HG02870 (cell line): ENCODE data around the gene ATP5ME.
"Not testable (repeated sequence)": the region's sequence is repeated elsewhere in the genome, so short reads cannot be mapped to it uniquely, and the experiment has no call there.

ENCODE experiments used
- ATAC-seq: cut with Tn5 transposase; IDR thresholded peaks from one replicate; pipeline ENCODE4 v1.9.1; 2021; ENCODE audit warnings: mild to moderate bottlenecking, moderate library complexity; ENCODE audit not compliant: unreplicated experiment

ATP5ME gene

DNA sequence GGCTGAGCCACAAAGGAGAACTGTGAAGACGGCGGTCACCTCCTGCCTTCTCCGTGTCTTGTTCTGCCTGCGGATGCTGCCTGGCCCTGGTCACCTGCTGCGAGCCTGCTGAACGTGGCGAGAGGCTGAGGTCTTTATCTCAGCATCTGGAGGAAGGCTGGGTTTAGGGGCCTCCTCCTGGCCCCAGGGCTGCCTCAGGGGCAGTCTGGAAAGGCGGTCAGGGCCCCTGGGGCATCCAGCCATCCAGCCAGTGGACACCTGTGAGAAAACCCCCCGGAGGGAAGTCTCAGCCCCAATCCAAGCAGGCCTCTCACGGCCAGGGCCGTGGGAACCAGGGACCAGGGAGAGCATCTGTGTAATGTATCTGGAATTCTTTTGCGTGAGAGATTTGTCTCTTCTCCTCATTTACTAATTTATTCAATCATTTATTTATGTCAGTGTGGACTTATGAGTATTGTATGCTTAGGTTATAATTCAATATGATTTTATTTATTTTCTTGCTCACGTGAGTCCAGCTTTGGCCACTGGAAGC lies 37.4 kb downstream of the ATP5ME start:
- ATAC-seq = no peak

DNA sequence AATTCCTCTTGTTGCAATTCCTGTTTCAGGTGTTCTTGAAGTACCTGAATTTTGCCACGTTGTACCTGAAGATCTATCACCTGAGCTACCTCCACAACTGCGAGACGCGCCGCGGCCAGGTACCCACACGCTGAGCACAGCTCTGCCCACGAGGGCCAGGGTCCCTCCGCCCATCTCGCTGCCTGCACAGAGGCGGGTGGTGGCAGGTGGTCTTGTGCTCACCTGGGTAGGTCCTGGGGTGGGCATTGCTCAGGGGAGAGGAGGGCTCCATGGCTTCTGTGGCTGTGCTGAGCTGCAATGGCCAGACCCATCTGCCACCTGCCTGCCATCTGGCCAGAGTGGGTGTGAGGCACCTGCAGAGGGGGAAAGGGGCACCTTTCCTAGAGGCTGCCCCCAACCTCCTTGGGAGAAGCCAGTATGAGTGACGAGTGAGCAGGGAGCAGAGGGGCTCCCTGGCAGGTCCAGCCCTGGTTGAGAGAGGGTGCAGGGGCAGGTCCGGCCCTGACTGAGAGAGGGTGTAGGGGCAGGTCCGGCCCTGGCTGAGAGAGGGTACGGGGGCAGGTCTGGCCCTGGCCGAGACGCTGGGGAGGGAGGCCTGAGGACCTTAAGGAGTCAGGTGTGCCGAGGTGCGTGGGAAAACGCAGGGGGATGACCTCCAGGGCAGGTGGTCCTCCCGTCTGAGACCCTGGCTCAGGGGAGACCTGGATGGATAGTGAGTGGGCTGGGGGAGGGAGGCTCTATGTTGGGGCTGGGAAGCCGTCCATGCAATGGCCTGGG lies 38.0 kb downstream of the ATP5ME start:
- ATAC-seq = no peak

DNA sequence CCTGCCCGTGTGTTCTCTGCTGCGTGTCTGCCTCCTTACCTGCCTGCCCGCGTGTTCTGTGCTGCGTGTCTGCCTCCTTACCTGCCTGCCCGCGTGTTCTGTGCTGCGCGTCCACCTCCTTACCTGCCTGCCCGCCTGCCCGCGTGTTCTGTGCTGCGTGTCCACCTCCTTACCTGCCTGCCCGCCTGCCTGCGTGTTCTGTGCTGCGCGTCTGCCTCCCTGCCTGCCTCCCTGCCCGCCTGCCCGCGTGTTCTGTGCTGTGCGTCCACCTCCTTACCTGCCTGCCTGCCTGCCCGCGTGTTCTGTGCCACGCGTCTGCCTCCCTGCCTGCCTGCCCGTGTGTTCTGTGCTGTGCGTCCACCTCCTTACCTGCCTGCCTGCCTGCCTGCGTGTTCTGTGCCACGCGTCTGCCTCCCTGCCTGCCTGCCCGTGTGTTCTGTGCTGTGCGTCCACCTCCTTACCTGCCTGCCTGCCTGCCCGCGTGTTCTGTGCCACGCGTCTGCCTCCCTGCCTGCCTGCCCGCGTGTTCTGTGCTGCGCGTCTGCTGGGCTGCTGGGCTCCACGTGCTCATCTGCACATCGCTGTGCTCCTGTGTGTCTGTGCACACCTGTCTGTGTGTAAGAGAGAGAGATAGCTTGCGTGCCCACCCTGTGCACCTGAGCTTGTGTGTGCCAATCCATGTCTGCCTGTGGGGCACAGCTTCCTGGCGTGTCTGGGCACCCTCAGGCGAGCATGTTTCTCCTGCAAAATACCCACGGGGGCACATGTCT lies 38.8 kb downstream of the ATP5ME start:
- ATAC-seq = not testable (repeated sequence)

DNA sequence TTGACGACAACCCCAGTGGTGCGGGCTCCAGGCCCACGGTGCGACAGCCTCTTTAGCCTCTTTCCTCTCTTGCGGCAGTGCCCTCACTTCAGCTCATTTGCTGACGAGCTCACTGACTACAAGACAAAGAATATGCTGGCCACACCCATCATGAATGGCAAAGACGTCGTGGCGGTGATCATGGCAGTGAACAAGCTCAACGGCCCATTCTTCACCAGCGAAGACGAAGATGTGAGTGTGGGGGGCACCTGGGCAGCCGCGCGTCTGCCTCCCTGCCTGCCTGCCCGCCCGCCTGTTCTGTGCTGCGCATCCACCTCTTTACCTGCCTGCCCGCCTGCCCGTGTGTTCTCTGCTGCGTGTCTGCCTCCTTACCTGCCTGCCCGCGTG lies 39.5 kb downstream of the ATP5ME start:
- ATAC-seq = no peak

DNA sequence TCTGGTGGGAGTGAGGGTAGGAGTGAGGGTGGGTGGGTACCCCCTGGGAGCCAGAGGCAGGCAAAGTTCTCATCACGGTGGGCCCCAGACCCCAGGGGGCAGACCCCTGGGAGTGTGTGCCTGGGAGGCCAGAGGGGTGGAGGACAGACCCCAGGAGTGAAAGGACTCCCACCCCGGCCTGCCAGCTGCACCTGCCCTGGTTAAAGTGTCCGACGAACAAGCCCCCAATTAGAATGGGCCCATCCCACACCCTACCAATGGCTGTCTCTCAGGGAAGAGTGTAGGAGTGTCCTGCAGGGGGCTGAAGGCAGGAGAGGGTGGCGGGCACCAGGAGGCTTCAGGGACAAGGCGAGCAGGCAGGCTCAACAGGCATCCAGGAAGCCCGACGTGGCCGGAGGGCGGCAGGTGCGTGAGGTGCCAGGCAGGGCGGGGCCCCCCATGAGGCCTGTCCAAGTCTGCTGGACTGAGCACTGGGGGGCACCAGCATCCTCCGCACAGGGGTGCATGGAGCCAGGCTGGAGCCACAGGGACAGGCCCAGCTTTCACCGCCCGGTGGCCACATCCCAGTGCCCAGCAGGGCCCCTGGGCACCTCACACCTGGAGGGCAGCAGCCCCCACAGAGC lies 40.0 kb downstream of the ATP5ME start:
- ATAC-seq = no peak

DNA sequence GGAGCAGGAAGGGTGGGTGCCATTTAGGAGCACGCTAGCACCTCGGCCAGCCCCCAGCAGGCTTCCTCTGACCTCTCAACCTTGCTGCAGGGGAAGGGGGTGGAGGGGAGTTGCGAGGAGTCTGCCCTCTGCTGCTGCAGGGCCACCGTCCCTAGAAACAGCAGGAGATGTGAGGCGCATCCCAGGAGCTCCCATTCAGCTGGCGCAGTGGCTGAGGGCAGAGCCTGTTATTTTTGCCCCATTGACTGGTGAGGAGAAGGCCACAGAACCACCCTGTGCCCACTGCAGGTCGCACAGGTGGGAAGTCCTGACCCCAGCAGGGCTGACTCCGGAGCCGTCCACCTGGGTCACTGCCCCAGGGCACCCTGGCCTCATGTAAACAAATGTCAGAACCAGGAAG lies 40.7 kb downstream of the ATP5ME start:
- ATAC-seq = no peak

DNA sequence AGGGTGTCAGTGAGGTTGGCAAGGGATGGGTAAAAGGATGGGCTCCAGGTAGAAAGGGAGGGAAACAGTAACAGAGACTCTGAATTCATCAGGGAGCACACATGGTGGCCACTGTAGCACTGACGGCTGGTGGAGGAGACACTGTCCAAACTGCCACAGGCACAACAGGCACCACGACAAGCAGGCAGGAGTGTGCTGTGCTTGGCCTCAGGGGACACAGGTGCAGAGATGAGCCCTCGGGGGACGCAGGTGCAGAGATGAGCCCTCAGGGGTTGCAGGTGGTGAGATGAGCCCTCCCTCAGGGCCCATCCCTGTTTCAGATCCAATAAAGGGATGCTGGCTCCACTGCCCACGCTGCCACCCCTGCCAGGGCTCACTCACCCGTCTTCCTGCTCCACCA lies 41.1 kb downstream of the ATP5ME start:
- no peak for ATAC-seq

DNA sequence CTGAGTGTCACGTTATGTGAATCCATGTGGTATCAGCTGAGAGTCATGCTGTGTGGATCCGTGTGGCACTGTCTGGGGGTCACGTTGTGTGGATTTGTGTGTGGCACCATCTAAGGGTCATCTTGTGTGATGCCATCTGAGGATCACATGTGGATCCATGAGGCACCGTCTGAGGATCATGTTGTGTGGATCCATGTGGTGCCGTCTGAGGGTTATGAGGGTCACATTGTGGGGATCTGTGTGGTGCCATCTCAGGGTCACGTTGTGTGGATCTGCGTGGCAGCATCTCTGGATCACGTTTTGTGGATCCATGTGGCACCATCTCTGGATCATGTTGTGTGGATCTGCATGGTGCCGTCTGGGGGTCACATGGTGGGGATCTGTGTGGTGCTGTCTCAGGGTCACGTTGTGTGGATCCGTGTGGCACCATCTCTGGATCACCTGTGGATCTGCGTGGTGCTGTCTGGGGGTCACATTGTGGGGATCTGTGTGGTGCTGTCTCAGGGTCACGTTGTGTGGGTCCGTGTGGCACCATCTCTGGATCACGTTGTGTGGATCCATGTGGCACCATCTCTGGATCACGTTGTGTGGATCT lies 41.8 kb downstream of the ATP5ME start:
- no peak for ATAC-seq

DNA sequence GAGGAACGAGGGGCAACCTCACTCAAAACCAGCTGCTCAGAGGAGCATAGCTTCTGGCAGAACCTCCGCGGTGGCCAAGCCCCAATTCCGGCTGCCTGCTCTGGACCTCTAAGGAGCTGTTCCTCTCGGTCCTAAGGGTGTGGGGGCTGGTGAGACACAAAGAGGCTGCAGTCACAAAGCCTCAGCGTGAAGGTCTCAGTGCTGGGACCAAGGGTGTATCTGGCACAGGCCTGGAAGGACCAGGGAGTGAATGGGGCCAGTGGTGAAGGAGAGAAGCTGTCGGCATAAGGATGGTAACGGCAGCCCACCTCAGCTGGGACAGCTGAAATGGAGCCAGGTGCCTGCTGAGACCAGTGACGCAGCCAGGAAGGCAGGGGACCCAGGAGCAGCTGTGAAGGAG lies 43.4 kb downstream of the ATP5ME start:
- ATAC-seq = no peak

DNA sequence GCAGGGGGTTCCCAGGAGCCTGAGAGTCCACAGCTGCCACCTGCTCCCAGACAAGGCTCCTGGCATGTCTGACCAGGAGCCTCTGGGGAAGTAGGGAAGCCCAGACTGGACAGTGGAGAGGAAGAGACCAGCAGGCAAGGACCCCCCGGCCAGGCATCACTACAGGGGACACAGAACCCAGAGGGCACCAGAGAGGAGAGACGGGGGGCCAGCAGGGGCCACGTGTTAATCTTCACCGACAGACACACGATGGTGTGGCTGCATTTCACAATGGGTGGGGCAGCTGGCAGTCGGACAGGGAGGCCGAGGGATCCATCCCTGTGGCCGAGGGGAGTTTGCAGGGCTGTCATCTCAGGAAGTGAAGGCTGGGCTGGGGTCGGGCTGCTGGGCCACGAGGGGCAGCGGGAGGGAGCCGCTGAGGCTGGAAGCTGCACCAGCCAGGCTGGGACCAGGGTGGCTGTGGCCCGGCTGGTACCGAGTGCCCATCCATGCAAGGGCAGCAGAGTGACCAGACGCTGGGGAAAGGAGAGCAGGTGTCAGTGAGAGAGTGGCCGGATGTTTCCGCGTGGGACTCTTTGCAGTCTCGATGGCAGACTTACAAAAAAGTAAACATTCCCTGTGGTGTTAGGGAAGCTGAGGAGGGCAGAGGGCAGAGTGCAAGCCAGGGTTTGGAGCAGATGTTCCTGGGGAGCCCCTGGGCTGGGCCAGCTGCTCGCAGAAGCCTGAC lies 44.0 kb downstream of the ATP5ME start:
- no peak for ATAC-seq

DNA sequence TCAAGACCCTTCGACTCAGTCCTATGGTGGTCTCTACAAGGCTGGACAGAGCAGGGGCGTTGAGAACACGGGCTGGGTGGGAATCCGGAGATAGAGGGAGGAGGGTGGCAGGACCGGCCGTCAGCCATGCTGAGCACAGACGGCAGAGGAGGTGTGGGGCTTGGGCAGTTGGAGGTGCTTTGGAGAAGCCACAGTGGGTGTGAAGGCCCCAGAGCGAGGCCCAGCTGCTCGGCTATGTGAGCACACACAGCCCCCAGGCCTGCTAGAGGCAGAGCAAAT lies 44.5 kb downstream of the ATP5ME start:
- ATAC-seq = no peak

DNA sequence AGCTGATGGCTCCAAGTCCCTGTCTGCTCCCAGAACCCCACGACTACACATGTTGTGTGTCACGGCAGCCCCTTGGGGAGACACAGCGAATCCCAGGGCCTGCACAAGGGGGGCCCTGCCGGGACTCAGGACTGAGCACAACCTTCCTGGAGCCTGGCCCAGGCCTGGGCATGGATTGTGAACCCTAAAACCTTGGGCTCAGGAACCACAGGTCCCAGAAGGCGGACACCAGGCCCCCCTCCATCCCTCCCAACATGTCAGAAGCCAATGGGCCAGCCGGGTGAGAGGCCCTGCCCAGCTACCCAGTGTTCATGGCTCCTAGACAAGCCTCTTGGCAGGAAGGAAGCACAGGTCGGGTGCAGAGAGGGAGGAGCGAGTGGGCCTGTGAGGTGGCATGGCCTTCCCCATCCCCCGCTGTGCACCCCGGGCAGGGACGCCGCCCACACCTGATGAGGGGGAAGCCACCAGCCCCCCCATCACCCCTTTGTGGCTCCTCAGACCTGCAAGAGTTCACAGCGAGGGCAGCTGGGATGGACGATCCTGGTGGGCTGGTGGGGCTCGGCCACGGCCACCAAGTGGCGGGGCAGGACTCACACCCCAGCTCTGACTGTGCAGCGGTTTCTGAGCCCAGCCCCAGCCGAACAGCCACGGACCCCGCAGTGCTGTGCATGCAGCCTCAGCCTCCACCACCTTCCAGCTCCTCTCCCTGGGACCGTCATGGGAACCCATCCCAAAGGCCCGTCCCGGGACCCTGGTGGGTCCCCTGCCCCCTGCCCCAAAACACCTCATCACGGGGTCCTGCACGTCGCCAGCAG lies 45.0 kb downstream of the ATP5ME start:
- no peak for ATAC-seq

DNA sequence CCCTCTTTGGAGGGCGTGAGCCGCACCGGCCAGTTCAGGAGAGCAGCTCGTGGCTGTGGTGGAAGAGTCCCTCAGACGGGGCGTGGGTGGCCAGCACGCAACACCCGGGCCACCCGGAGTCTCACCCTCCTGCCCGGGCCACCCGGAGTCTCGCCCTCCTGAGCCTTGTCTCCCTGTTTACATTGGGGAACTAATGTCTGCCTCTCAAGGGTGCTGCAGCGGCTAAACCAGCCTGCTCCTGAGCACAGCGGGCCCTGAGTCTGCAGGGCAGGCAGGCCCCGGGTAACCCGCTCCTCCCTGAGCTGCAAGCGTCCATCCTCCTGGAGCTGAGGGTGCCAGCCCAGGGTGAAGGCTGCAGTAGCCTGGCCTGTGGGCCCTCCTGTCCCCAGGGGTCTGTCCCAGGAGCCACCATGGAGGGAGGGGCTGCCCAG lies 45.8 kb downstream of the ATP5ME start:
- ATAC-seq = no peak

DNA sequence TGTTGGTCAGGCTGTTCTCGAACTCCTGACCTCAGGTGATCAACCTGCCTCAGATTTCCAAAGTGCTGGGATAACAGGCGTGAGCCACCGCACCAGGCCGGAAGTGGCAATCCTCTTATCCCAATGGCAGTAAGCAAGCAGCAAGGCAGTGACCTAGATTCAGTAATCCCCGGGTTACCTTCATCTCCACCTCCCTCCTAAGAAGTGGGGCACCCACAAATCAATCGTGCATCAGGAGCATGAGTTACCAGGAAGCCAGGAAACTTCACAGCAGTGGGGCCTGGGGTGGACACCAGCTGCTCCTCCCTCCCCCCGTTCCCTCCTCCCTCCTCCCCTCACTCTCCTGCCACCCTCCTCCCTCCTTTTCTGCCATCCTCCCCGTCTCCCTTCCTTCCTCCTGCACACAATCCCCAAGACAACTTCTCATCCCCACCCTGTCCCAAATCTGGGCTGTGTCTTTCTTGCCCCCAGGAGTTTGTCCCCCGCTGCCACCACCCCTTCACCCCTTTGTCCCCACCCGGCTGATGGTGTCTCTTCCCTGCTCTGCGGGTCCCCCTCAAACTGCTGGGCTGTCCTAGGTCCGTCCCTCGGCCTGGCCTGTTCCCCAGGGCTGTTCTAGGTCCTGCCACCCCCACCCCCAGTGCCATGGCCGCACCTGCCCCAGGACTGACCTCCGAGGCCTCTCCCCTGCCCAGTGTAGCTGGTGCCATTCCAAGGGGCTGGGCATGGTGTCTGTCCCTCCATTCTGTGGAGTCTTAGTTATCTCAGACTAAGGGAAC lies 46.5 kb downstream of the ATP5ME start:
- ATAC-seq = no peak

DNA sequence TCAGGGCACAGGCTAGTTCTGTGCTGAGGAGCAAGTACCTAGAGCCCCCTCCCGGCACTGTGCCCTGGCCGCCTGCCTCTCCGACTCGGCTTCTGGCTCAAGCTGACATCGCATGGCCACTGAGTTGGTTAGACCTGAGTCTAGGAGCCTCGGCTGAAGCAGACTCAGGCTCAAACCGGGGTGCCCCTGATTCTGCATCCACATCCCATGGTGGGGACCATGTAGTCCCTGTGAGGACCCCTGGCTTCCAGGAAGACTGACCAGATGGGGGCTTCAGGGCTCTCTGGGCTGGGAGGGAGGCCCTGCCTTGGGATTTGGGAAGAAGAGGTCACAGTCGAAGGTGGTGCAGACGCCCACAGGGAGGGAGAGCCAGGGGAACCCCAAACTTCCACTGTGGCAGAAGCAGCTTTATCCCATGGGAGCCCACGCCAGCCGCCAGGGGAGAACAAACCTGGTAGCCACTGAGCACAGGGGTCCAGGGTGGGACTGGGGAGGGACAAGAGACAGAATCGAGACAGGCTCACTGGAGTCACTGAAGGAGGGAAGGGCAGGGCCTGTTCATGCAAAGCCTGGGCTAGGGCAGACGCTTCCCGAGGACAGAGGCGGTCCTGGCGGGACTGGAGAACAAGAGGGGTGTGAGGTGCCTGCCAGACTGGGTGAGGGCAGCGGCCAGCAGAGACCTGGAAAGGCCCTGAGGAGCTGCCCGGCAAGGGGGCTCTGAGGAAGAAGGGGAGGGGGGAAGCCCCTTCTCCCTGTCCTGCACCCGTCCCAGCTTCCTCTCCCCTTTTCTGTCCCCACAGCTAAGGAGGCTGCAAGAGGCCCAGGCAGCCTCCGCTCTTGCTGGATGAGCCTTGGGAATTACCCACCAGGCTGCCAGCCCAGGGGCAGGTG lies 47.6 kb downstream of the ATP5ME start:
- no peak for ATAC-seq

DNA sequence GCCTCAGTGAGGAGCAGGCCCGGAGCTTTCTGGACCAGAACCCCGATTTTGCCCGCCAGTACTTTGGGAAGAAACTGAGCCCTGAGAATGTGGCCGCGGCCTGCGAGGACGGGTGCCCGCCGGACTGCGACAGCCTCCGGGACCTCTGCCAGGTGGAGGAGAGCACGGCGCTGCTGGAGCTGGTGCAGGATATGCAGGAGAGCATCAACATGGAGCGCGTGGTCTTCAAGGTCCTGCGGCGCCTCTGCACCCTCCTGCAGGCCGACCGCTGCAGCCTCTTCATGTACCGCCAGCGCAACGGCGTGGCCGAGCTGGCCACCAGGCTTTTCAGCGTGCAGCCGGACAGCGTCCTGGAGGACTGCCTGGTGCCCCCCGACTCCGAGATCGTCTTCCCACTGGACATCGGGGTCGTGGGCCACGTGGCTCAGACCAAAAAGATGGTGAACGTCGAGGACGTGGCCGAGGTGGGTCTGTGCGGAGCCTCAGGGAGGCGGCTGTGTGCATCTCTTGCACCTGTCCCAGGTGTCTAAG lies 48.4 kb downstream of the ATP5ME start:
- ATAC-seq = no peak

DNA sequence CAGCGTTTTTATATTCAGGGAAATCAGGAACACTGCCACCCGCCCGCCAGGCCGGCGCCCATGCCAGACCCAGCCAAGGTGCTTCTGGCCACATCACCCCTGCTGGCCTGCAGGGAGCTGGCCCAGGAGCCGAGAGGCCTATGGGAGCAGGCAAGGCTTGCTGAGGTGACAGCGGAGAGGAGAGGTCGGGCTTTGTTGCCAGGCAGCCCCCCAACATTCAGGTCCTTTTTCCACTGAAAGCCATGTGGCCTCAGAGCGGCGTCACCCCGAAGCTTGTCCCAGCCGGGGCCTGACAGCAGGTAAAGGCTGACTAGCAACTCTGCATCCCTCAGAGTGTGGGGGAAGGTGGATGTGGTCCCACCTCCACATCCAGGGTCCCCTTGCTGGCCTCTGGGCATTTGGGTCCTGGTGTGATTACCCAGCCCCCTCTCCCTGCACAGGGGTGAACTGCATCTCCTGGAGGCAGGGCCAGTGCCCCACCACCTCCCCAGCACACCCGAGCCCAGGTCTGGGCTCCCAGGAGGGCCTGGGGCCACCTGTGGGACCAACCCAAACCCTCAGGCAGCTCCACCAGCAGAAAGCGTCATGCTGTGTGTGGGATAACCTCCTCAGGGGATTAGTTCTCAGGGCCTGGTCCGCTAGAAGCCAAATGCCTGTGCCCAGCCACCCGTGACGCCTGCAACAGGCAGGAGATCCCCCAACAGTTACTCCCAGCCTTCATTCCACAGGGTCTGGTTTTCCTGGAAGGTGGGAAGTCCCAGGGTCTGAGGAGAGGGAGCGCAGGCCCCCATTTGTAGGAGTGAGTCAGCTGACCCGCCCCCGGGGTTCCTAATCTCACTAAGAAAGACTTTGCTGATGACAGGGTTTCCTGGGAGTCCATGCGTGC lies 49.1 kb downstream of the ATP5ME start, which contains the start of gene PDE6B:
Gene PDE6B, plus strand, starts transcription at position 869 of the 886 bp plus-strand sequence. CDS start 54 bp downstream, outside the sequence.
- no peak for ATAC-seq
